GM19099 (cell line): Measurements from ENCODE around the gene POLE.

Source experiments
- POLR2A ChIP-seq: IDR thresholded peaks from 3 replicates; pipeline ENCODE4 v1.6.1; 2011; ENCODE audit warnings: low read depth; ENCODE audit not compliant: insufficient read length; ENCODE audit errors: extremely low read depth

The POLE gene

DNA sequence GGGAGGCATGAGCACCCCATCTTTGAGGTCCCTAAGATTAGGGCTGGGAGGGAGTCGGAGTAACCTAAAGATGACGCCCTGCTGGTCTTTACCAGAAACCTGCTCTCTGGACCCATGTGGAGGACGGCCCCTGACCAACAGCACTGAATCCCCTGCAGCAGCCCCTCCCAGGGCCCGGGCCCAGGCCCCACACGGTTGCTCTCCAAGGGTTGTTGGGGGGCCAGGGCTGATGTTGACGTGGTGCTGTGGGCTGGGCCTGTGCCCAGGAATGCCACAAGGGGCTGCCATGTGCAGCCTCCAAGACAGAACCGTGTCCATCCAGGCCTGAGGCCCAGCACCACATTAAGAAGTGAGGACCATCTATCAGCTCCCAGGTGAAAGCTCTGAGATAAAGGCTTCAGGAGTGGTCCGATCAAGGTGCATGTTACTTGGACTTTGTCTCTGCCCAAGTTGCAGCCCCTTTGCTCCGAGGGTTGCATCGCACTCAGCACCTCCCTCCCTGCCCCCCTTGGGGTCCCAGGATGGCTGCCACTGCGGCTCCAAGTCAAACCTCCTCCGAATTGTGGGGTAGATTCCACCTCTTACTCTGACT is 106.3 kb downstream of the POLE start:
- TF ChIP-seq POLR2A, result no peak

DNA sequence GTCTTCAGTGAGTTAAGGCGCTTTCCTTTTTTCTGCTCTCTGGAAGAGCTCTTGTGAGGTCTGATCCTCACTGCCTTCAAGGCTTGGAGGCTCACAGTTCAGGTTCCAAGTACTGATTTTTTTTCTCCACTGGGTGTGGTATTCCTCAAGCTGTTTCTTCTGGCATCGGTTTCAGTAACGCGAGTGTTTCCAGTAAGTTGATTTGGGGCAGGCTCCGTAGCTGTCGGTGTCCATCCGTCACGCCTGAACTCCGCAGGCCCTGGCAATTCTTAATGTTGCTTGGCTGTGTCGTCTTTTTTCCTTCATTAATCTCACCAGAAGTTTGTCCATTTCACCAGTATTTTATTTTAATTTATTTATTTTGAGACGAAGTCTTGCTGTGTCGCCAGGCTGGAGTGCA is 107.4 kb downstream of the POLE start:
- TF ChIP-seq POLR2A, result no peak

DNA sequence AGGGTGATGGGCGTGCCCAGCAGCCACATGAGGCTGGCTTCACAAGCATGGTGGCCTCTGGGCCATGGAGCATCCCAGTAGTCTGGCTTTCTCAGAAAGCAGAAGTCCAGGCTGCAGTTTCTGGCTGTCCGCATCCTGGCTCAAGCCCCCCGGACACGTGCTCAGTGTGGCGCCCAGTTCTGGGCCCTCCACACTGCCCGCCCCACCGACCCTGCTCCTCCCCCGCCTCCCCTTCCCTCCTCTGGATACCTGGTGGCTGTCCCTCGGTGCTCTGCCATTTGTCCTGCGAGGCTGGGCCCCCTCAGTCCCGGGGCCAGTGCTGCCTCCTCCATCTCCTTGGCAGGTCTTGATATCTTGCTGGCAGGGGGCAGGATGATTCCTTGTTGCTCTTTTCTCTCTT is 108.3 kb downstream of the POLE start:
- TF ChIP-seq POLR2A, result no peak

DNA sequence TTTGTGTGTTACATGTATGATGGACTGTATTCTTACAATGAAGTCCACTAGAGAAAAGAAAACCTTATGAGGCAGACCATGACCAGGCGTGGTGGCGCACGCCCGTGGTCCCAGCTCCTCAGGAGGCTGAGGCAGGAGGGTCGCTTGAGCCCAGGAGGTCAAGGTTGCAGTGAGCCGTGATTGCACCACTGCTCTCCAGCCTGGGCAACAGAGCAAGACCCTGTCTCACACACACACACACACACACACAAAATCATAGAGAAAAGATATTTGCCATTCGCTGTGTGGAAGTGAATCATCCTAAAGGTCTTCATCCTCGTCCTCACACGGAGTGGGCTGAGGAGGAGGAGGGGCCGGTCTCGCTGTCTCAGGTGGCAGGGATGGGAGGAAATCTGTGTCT is 109.0 kb downstream of the POLE start:
- TF ChIP-seq POLR2A, result no peak

DNA sequence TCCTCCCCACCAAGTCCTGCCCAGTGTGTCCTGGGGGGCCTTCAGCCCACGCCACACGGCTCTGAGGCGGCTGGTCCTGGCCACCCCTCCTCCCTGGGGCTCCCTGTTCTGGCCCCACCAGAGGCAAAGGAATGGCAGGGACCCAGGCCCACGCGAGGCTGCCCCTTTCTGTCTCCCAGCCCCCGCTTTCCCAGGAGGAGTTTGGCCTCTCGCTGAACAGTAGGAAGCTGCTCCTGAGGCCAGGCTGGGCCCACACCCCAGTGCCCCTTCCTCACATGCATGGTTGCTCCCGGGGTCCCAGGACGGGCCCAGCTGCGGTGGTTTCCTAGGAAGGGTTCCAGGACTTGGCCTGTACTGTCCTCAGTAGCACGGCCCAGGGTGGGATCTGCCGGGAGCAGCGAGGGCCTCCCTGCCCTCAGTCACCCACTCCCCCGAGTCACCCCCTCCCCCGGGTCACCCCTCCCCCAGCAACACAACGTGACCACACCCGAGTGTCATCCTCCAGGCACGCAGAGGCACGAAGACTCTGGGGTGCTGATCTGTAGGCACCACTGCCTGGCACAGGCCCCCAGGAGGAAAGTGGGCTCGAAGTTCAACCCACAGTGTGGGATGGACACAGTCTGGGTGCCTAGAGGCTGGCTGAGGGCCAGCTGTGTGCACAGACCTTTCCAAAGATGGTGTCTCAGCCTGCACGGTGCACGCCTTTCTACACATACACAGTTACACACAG is 109.8 kb downstream of the POLE start:
- no peak for TF ChIP-seq POLR2A

DNA sequence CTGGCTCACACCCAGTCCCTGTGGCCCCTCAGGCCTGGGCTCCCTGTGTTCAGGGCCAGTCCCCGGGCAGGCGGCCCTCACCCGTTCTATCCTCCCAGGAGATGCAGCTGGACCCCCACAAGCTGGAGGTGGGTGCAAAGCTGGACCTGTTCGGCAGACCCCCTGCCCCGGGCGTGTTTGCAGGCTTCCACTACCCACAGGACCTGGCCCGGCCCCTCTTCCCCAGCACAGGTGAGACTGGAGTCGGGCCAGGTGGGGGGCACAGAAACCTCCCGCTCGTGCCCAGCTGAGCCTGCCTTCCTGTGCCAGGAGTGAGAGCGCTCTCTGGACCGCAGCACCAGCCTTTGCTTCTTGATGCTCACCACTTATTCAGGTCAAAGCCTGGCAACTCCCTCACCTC is 110.4 kb downstream of the POLE start:
- no peak for TF ChIP-seq POLR2A

DNA sequence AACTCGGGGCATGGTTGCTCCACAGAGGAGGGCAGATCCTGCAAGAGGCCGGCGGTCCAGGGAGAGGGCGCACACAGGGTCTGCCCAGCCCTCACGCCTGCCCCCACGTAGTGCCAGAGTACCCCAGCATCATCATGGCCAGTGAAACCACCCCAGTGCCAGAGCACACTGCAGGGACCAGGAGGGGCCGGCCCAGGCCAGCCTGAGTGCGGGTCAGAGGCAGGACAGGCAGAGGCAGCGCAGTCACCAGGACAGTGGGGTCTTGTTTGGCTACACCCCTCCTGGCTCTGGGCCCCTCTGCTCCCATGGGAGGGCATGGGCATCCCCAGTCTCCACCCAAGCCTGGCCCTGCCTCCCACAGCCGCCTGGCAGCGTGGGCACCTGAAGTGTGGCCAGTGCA is 111.5 kb downstream of the POLE start:
- TF ChIP-seq POLR2A, result no peak

DNA sequence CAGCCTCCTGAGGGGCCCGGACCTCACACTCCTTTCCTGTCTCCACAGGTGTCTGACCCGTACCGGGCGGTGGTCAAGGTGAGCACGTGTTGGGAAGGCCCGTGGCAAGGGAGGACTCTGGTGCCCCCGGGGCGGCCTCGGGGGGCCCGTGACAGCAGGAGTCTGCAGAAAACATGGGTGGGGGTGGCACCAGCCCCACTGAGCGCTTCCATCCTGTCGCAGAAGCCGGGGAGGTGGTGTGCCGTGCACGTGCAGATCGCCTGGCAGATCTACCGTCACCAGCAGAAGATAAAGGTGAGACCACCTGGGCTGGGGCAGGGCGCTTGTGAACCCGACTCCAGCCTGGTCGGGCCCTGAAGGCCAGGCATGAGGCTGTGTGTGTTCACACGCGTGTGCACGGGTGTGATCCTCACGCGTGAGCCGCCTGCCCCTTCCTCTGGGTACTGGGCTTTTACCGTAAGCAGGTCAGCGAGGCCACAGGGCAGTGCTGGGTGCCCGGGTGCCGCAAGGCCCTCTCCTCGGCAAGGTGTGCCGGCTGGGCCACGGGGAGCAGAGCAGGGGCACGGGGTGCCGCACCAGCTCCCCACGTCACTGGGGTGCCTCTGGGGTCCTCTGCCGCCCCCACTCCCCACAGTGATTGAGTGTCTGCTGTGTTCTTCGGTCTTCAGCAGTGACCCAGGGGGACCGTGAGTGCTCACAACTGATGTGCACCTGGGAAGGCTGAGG is 112.7 kb downstream of the POLE start:
- no peak for TF ChIP-seq POLR2A
